Measurements from ENCODE around the gene C20orf202. TPM values are rescaled to one million over a fixed set of nuclear protein-coding genes. Genes with fewer than 3 reads are reported as not detected.

The C20orf202 gene
- total RNA-seq, 4 donors from 2014 or later: 0.17 to 0.52 TPM; not detected in 2

GRCh38 chr20:1209447-1210387, 6.5 kb downstream of the C20orf202 start:
- intact Hi-C loops (cut with DNase I): loop anchor here (5.0 to 10.0 kb wide), 3 partner anchors 92 to 392 kb away; partner anchors contain the start of gene PSMF1
- TF ChIP-seq EP300 (IDR thresholded peaks at IDR 0.05): no peak
- no peak for TF ChIP-seq POLR2AphosphoS5 (IDR thresholded peaks at IDR 0.05)
- no peak for TF ChIP-seq POLR2A (IDR thresholded peaks at IDR 0.05; ENCODE audit: low read depth)
- no peak for TF ChIP-seq CTCF (IDR thresholded peaks at IDR 0.05)
- Histone ChIP-seq H3K27me3 (peaks cover 0 to 35% (median 0%) of the 10 kb centered on the region in 4 donors), H3K36me3 (no peaks in the 10 kb centered on the region), H3K27ac (replicated peaks in 1 of 4) (no peak overlapping the region), H3K4me1 (peaks cover 0 to 9% (median 3%) of the 10 kb centered on the region in 4 donors), H3K9me3 (no peaks in the 10 kb centered on the region), H3K4me3 (no peak overlapping the region)
- DNase-seq (ENCODE audit: extremely low spot score): no peak
- WGBS: 50% methylated on average over 5 of the region's 5 CpGs

GRCh38 chr20:1210501-1210900, 7.2 kb downstream of the C20orf202 start:
- intact Hi-C loops (cut with DNase I): loop anchor here (5.0 to 10.0 kb wide), 3 partner anchors 93 to 393 kb away; partner anchors contain the start of gene PSMF1
- no peak for TF ChIP-seq EP300 (IDR thresholded peaks at IDR 0.05)
- no peak for TF ChIP-seq POLR2AphosphoS5 (IDR thresholded peaks at IDR 0.05)
- no peak for TF ChIP-seq CTCF (IDR thresholded peaks at IDR 0.05)
- TF ChIP-seq POLR2A (IDR thresholded peaks at IDR 0.05; ENCODE audit: low read depth): no peak
- no peak overlapping the region for H3K4me3 ChIP-seq

GRCh38 chr20:1212023-1212422, 8.8 kb downstream of the C20orf202 start:
- no peak for TF ChIP-seq POLR2A (IDR thresholded peaks at IDR 0.05; ENCODE audit: low read depth)
- no peak for TF ChIP-seq EP300 (IDR thresholded peaks at IDR 0.05)
- TF ChIP-seq CTCF (IDR thresholded peaks at IDR 0.05): no peak
- TF ChIP-seq POLR2AphosphoS5 (IDR thresholded peaks at IDR 0.05): no peak
- no peak for DNase-seq (ENCODE audit: extremely low spot score)
- H3K4me3 ChIP-seq: no peak overlapping the region
- peaks cover 0 to 9% (median 3%) of the 10 kb centered on the region in 4 donors for H3K4me1 ChIP-seq
- H3K9me3 ChIP-seq: no peaks in the 10 kb centered on the region
- intact Hi-C loops (cut with DNase I): loop anchor here (5.0 to 10.0 kb wide), 3 partner anchors 95 to 395 kb away; partner anchors contain the start of gene PSMF1
- H3K36me3 ChIP-seq: no peaks in the 10 kb centered on the region
- H3K27ac ChIP-seq (replicated peaks in 1 of 4): no peak overlapping the region
- peaks cover 0 to 53% (median 0%) of the 10 kb centered on the region in 4 donors for H3K27me3 ChIP-seq

More at GRCh38 chr20:1210501-1210900, 7.2 kb downstream of the C20orf202 start:
- Histone ChIP-seq H3K4me1 (peaks cover 0 to 9% (median 3%) of the 10 kb centered on the region in 4 donors), H3K27me3 (peaks cover 0 to 41% (median 0%) of the 10 kb centered on the region in 4 donors), H3K27ac (replicated peaks in 1 of 4) (no peak overlapping the region), H3K9me3 (no peaks in the 10 kb centered on the region), H3K36me3 (no peaks in the 10 kb centered on the region)
- WGBS: 95% methylated on average over 1 of the region's 1 CpG
- DNase-seq (ENCODE audit: extremely low spot score): no peak

GRCh38 chr20:1212607-1213396, 9.5 kb downstream of the C20orf202 start:
- intact Hi-C loops (cut with DNase I): loop anchor here (5.0 to 10.0 kb wide), 3 partner anchors 96 to 396 kb away; partner anchors contain the start of gene PSMF1
- no peak overlapping the region for H3K27ac ChIP-seq (replicated peaks in 1 of 4)
- no peaks in the 10 kb centered on the region for H3K36me3 ChIP-seq
- peaks cover 0 to 56% (median 0%) of the 10 kb centered on the region in 4 donors for H3K27me3 ChIP-seq
- H3K9me3 ChIP-seq: no peaks in the 10 kb centered on the region
- no peak for DNase-seq (ENCODE audit: extremely low spot score)
- WGBS: 13% methylated on average over 20 of the region's 21 CpGs
- H3K4me1 ChIP-seq: peaks cover 0 to 9% (median 3%) of the 10 kb centered on the region in 4 donors
- no peak overlapping the region for H3K4me3 ChIP-seq
- TF ChIP-seq POLR2AphosphoS5 (IDR thresholded peaks at IDR 0.05) (peak in 1 of 2 donors; percentile 10), EP300 (IDR thresholded peaks at IDR 0.05) (no peak), CTCF (IDR thresholded peaks at IDR 0.05) (peak; percentile 58 to 85 (median 63)), POLR2A (IDR thresholded peaks at IDR 0.05; ENCODE audit: low read depth) (no peak)

Data from esophagus muscularis mucosa (tissue), 4 donors.